Mesendoderm (in vitro differentiated cells): ENCODE measurements around the gene CARS1.

Experiments used
- DNase-seq: peaks from one replicate; pipeline ENCODE4 v3.0.0; 2013
- H2AK5ac ChIP-seq: 2 replicates; pipeline ENCODE4 v1.6.1; 2013; ENCODE audit warnings: low read length, inconsistent platforms
- H2BK120ac ChIP-seq: 2 replicates; pipeline ENCODE4 v1.6.1; 2013; ENCODE audit warnings: low read depth, mild to moderate bottlenecking, low read length, moderate library complexity, mixed read lengths
- H2BK15ac ChIP-seq: replicated peaks from 2 replicates; pipeline ENCODE4 v1.6.1; 2013; ENCODE audit warnings: low read depth, mild to moderate bottlenecking, moderate library complexity
- H2BK5ac ChIP-seq: 2 replicates; pipeline ENCODE4 v1.6.1; 2013; ENCODE audit warnings: low read length, inconsistent platforms
- H3K18ac ChIP-seq: 2 replicates; pipeline ENCODE4 v1.6.1; 2013; ENCODE audit warnings: mild to moderate bottlenecking, low read length, mixed read lengths
- H3K23ac ChIP-seq: one replicate; pipeline ENCODE4 v1.6.1; 2013; ENCODE audit warnings: low read length
- H3K27ac ChIP-seq: 2 replicates; pipeline ENCODE4 v1.5.1; 2013; ENCODE audit warnings: low read depth, mild to moderate bottlenecking, inconsistent platforms, low read length, moderate library complexity
- H3K27me3 ChIP-seq: 2 replicates; pipeline ENCODE4 v1.6.1; 2013; ENCODE audit warnings: low read length, control low read depth, mild to moderate bottlenecking, inconsistent platforms; ENCODE audit not compliant: insufficient read depth, poor library complexity
- H3K36me3 ChIP-seq: 2 replicates; pipeline ENCODE4 v1.6.1; 2013; ENCODE audit warnings: low read length, inconsistent platforms; ENCODE audit not compliant: control insufficient read depth, insufficient read depth
- H3K4ac ChIP-seq: one replicate; pipeline ENCODE4 v1.6.1; 2013; ENCODE audit warnings: low read depth, mild to moderate bottlenecking, low read length, moderate library complexity
- H3K4me1 ChIP-seq: 2 replicates; pipeline ENCODE4 v1.6.1; 2013; ENCODE audit warnings: low read depth, low read length, inconsistent platforms; ENCODE audit not compliant: control insufficient read depth
- H3K4me2 ChIP-seq: 2 replicates; pipeline ENCODE4 v1.6.1; 2013; ENCODE audit warnings: low read length
- H3K4me3 ChIP-seq: 2 replicates; pipeline ENCODE4 v1.5.1; 2013; ENCODE audit warnings: mild to moderate bottlenecking, low read length
- H3K56ac ChIP-seq: one replicate; pipeline ENCODE4 v1.6.1; 2013; ENCODE audit warnings: low read length
- H3K79me1 ChIP-seq: 2 replicates; pipeline ENCODE4 v1.6.1; 2013; ENCODE audit warnings: low read length, inconsistent platforms
- H3K79me2 ChIP-seq: 2 replicates; pipeline ENCODE4 v1.6.1; 2013; ENCODE audit warnings: mild to moderate bottlenecking, low read length; ENCODE audit not compliant: control insufficient read depth, insufficient read depth
- H3K9ac ChIP-seq: 2 replicates; pipeline ENCODE4 v1.6.1; 2013; ENCODE audit warnings: low read length, inconsistent platforms
- H4K5ac ChIP-seq: one replicate; pipeline ENCODE4 v1.6.1; 2013; ENCODE audit warnings: low read length
- H4K8ac ChIP-seq: one replicate; pipeline ENCODE4 v1.6.1; 2013; ENCODE audit warnings: low read depth, mild to moderate bottlenecking, control low read depth, low read length, moderate library complexity
- WGBS: extraction: QIAGEN DNeasy Blood & Tissue Kit; methylation state at CpG from one replicate; pipeline ENCODE4 v1.1.7; 2013; ENCODE audit warnings: low lambda C conversion rate, missing lambda C conversion rate; ENCODE audit not compliant: insufficient coverage; ENCODE audit errors: extremely low coverage; 5-methylcytosine and 5-hydroxymethylcytosine counted together

Gene CARS1

DNA sequence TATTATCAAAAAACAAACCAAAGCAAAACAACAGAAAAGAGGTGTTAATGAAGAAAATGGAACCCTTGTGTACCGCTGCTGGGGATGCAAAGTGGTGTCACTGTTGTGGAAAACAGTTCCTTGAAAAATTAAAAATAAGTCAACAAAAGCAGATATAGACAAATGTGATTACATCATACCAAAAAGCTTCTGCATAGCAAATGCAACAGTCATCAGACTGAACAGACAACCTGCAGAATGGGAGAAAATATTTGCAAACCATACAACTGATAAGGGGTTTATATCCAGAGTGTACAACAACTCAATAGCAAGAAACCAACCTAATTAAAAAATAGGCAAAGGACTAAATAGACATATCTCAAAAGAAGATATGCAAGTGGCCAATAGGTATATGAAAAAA, 22.9 kb upstream of the CARS1 start:
- no peaks in the 10 kb centered on the region for H3K27me3 ChIP-seq
- no peak overlapping the region for H3K9ac ChIP-seq
- H3K79me1 ChIP-seq, result no peaks in the 10 kb centered on the region
- H3K4me1 ChIP-seq, result no peaks in the 10 kb centered on the region
- no peaks in the 10 kb centered on the region for H3K36me3 ChIP-seq
- H2BK5ac ChIP-seq, result no peak overlapping the region
- no peak overlapping the region for H3K4ac ChIP-seq
- H3K27ac ChIP-seq, result no peak overlapping the region
- H3K79me2 ChIP-seq, result no peaks in the 10 kb centered on the region
- no peak overlapping the region for H2AK5ac ChIP-seq
- no peak overlapping the region for H2BK15ac ChIP-seq
- no peak overlapping the region for H2BK120ac ChIP-seq
- no peak overlapping the region for H3K4me2 ChIP-seq
- DNase-seq, result no peak
- H3K56ac ChIP-seq, result no peak overlapping the region
- no peak overlapping the region for H4K5ac ChIP-seq
- no peak overlapping the region for H3K18ac ChIP-seq
- H4K8ac ChIP-seq, result no peak overlapping the region
- H3K4me3 ChIP-seq, result no peak overlapping the region
- WGBS, result no CpG with 5 or more reads among the region's 1 CpG
- H3K23ac ChIP-seq, result no peak overlapping the region

DNA sequence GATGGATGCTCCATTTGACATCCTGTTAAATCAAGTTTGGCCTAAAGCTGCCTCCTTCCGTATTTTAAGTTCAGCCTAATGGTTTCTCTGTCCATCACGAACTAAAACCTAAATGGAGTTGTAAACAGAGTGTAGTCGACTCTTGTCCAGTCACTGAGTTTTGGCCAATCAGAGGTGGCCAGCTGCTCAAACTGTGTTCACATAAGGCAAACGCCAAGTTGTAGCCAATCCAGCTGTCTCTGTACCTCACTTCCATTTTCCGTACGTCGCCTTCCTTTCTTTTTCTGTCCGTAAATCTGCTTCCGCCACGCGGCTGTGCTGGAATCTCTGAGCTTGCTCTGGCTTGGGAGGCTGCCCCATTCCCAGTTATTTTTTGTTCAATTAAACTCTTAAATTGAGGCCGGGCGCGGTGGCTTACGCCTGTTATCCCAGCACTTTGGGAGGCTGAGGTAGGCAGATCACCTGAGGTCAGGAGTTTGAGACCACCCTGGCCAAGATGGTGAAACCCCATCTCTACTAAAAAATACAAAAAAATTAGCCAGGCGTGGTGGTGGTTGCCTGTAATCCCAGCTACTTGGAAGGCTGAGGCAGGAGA, 20.7 kb upstream of the CARS1 start:
- Histone ChIP-seq H4K5ac (no peak overlapping the region), H2BK120ac (no peak overlapping the region), H3K27ac (no peak overlapping the region), H3K4me2 (no peak overlapping the region), H3K27me3 (no peaks in the 10 kb centered on the region), H2AK5ac (no peak overlapping the region), H3K56ac (no peak overlapping the region), H3K36me3 (no peaks in the 10 kb centered on the region), H3K4me3 (no peak overlapping the region), H3K4me1 (no peaks in the 10 kb centered on the region), H2BK15ac (no peak overlapping the region), H3K79me2 (no peaks in the 10 kb centered on the region), H4K8ac (no peak overlapping the region), H3K79me1 (no peaks in the 10 kb centered on the region), H3K9ac (no peak overlapping the region), H3K4ac (no peak overlapping the region), H2BK5ac (no peak overlapping the region), H3K18ac (no peak overlapping the region), H3K23ac (no peak overlapping the region)
- no CpG with 5 or more reads among the region's 16 CpGs for WGBS
- DNase-seq, result no peak

DNA sequence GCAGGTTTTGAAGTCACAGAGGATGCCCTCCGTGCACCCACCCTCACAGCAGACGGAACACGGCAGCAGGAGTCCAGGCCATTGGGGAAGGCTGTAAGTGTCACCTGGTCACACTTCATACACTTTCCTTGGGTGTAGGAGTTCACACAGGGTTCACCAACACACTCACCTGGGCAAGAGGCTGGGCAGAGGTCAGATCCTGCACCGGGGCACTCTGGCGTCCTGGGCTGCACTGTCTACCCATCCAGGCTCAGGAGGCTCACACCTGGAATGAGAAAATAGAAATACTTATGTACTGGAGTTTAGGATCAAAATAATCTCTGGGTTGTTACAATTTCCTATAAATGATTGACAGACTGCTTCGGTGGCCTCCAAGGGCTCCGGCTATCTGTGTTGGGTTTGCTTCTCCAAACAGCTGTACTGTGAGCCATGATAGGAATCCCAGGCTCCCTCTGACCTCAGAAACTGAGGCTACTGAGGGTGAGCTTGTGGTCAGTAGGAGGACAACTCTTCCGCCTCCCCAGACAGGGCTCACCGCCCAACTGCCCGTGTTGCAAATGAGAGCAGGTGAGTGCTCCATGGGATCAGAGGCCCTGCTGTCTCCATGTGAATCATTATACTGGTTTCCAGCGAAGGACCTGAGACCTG, 20.1 kb upstream of the CARS1 start:
- Histone ChIP-seq H3K27ac (no peak overlapping the region), H3K18ac (no peak overlapping the region), H3K4ac (no peak overlapping the region), H3K4me3 (no peak overlapping the region), H2BK15ac (no peak overlapping the region), H3K79me1 (no peaks in the 10 kb centered on the region), H2BK5ac (no peak overlapping the region), H3K56ac (no peak overlapping the region), H2BK120ac (no peak overlapping the region), H3K4me2 (no peak overlapping the region), H3K79me2 (no peaks in the 10 kb centered on the region), H2AK5ac (no peak overlapping the region), H4K8ac (no peak overlapping the region), H4K5ac (no peak overlapping the region), H3K9ac (no peak overlapping the region), H3K4me1 (no peaks in the 10 kb centered on the region), H3K36me3 (no peaks in the 10 kb centered on the region), H3K27me3 (no peaks in the 10 kb centered on the region), H3K23ac (no peak overlapping the region)
- no peak for DNase-seq
- no CpG with 5 or more reads among the region's 11 CpGs for WGBS

DNA sequence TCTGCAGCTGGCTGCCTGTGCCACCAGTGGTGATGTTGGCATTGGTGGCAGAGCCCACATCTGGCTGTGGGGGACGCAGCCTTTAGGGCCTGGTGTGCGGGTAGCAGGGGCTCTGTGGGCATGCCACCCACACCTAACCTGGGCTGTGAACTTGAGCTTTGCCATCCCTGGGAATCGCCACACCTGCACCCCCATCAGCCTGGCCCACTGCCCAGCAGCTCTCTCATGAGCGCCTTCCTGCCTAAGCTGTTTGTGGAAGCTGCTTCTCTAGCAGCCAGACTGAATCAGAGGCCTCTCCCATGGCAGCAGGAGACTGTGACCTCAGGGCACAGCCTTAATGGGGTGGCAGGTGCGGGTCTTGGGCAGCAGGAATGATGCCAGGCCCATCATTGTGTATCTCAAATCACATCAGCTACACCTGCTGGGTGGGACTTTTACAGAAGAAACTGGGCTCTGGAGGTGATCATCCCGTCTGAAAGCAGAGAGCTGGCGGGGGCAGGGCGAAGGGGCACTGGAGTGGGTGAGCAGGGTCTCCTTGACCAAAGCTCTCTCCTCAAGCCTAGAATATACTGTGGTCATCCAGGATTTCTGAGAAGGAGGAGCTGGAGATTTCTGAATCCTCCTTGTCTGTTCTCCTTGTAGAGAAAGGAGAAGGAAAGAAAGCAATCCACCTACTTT, 17.8 kb upstream of the CARS1 start:
- Histone ChIP-seq H3K4me3 (no peak overlapping the region), H3K27ac (no peak overlapping the region), H3K79me2 (no peaks in the 10 kb centered on the region), H3K4me1 (no peaks in the 10 kb centered on the region), H3K36me3 (no peaks in the 10 kb centered on the region), H2BK5ac (no peak overlapping the region), H3K56ac (no peak overlapping the region), H3K23ac (no peak overlapping the region), H2BK15ac (no peak overlapping the region), H4K5ac (no peak overlapping the region), H3K4me2 (no peak overlapping the region), H2AK5ac (no peak overlapping the region), H3K18ac (no peak overlapping the region), H4K8ac (no peak overlapping the region), H2BK120ac (no peak overlapping the region), H3K27me3 (no peaks in the 10 kb centered on the region), H3K4ac (no peak overlapping the region), H3K9ac (no peak overlapping the region), H3K79me1 (no peaks in the 10 kb centered on the region)
- no CpG with 5 or more reads among the region's 8 CpGs for WGBS
- DNase-seq, result no peak

DNA sequence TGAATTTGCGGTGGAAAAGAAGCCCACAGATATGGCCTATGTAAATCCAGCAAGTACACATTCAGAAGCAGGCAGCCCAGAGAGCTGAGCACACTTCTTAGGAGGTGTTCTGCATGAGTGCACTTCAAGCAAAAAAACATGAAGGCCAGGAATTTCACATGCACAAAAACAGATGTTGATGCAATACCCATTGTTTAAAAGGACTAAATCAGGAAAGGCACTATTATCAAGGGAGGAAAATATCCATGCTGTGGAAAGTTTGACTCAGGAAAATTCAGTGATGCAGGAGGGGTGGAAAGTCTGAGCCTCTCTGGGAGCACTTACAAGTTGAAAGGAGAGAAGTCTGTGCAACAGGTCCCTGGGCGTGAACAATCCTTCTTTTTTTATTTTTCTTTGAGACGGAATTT, 15.8 kb upstream of the CARS1 start:
- H3K4me2 ChIP-seq, result no peak overlapping the region
- H3K79me1 ChIP-seq, result no peaks in the 10 kb centered on the region
- DNase-seq, result no peak
- no peak overlapping the region for H3K9ac ChIP-seq
- no peaks in the 10 kb centered on the region for H3K27me3 ChIP-seq
- no peaks in the 10 kb centered on the region for H3K36me3 ChIP-seq
- no peak overlapping the region for H2BK120ac ChIP-seq
- H2BK5ac ChIP-seq, result no peak overlapping the region
- H3K4ac ChIP-seq, result no peak overlapping the region
- H3K27ac ChIP-seq, result no peak overlapping the region
- H3K18ac ChIP-seq, result no peak overlapping the region
- H2BK15ac ChIP-seq, result no peak overlapping the region
- no peak overlapping the region for H4K5ac ChIP-seq
- no peak overlapping the region for H4K8ac ChIP-seq
- no peak overlapping the region for H3K56ac ChIP-seq
- no peaks in the 10 kb centered on the region for H3K4me1 ChIP-seq
- peak overlapping the region; percentile 9 for H3K23ac ChIP-seq
- H3K79me2 ChIP-seq, result no peaks in the 10 kb centered on the region
- WGBS, result no CpG with 5 or more reads among the region's 3 CpGs
- H2AK5ac ChIP-seq, result no peak overlapping the region
- H3K4me3 ChIP-seq, result no peak overlapping the region
